GM08714 (cell line): Measurements from ENCODE around the gene CELSR3.
A peak's percentile ranks its signal among the peaks of the same experiment; 100 is the strongest.

Experiments
- H3K4me3 ChIP-seq: fragments of 200-500 bp; sonication (Bioruptor generic); 2 replicates; pipeline ENCODE4 v1.5.1; 2014; ENCODE audit warnings: mild to moderate bottlenecking, low read length, inconsistent platforms
- ZNF274 ChIP-seq: IDR thresholded peaks from 2 replicates; pipeline ENCODE4 v1.6.1; 2012; ENCODE audit warnings: mild to moderate bottlenecking, low read depth, low read length

The CELSR3 gene

DNA sequence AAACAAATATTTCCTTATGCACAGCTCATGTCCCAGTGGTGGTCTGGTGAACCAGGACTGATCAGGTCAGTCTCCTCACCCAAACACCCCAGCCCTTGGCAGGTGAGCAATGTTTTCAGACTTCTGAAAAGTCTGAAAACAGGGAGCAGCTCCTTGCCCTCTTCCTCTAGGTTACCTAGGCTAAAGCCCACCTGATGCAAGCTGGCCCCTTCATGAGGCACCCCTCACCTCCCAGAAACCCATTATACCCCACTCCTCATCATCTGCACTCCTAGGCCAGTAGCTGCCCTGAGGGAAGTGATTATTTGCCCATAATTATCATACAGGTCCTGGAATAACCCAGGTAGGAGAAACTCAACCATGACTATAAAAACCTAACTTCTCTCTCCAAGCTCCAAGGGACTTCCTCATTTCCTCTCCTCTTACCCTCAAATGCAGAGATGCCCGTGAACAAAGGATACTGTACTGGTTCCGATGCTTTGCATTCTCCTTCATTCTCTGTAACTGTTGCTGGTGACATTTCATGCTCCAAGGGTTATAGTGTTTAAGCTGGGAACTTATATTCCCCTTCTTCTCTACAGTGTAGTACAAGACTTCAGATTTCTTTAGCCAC is 28.3 kb upstream of the CELSR3 start:
- no peak for TF ChIP-seq ZNF274
- no peak overlapping the region for H3K4me3 ChIP-seq

DNA sequence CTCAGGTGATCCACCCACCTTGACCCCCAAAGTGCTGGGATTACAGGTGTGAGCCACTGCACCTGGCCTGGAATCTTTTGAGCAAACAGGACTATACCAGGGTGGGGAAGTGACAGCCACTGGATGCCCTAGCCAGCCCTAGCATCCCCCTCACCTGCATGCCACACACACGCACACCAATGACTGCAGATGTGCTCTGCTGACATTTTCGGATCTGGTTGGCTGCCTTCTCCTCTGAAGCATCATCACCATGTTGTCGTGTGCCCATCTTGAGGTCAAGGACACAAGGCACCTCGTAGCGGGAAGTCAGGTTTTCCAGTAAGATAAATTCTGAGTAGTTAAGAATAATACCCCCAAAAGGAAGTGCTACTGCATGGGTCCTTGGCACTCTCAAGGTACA is 26.7 kb upstream of the CELSR3 start:
- TF ChIP-seq ZNF274 = no peak

GRCh38 chr3:48688737-48689075 is 26.0 kb upstream of the CELSR3 start:
- TF ChIP-seq ZNF274 = no peak
- H3K4me3 ChIP-seq = no peak overlapping the region

More for the DNA sequence above, 26.7 kb upstream of the CELSR3 start:
- no peak overlapping the region for H3K4me3 ChIP-seq

- no peak overlapping the region for H3K4me3 ChIP-seq
- no peak for TF ChIP-seq ZNF274
Measured at GRCh38 chr3:48688032-48688736, 25.5 kb upstream of the CELSR3 start.

DNA sequence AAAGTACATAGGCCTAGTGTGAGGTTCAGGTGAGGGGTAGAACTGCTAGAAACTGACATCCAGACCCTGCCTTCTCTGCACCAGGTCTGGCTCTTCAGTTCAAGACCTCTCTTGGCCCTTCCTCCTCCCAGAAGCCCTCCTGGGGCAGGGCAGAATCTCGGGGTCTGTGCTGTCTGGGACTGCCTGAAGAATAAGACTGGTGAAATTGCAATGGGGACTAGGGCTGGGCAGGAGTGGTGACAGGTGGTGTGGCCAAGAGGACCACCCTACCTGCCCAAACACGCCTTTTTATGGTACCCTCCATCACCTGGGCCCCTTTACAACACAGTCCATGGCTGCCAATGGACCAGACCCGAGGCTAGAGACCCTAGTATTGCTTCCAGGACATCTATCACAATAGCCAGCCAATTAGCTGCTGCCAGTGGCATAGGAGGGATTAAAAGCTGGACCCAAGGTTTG is 24.6 kb upstream of the CELSR3 start:
- no peak for TF ChIP-seq ZNF274
- no peak overlapping the region for H3K4me3 ChIP-seq

DNA sequence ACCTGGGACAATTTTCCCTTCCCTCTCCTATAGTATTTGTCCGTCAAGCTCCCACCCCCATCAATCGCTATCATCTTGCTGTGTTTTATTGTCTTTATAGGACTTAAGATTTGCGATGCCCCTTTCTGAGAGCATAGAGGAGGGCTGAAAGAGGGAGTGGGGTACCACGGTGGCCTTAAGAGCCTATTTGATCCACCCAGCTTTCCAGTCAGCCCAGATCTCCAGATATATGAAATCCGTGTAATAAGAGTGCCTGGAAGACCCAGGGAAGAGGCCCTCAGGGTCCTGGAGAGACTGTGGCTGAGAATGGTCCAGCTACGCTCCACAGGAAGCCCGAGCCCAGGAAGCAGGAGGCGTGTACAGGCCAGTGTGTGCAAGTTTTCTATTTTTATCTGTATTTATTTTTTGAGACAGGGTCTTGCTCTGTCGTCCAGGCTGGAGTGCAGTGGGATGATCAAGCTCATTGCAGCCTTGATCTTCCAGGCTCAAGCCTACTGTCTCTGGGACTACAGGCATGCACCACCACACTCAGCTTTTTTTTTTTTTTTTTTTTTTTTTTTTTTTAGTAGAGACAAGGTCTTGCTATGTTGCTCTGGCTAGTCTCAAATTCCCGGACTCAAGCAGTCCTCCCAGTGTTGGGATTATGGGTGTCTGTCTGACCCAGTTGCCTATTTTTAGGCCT is 24.0 kb upstream of the CELSR3 start:
- no peak for TF ChIP-seq ZNF274

GRCh38 chr3:48685603-48686511 is 23.2 kb upstream of the CELSR3 start, which contains the start of gene NCKIPSD:
Gene NCKIPSD, minus strand, starts transcription at chr3:48685915. Its CDS starts 108 bp downstream, at chr3:48685807.
- H3K4me3 ChIP-seq = peak within 1 kb of the TSS; percentile 77
- TF ChIP-seq ZNF274 = no peak

More for the DNA sequence above, 24.0 kb upstream of the CELSR3 start:
- H3K4me3 ChIP-seq = no peak overlapping the region

- peak overlapping the region; percentile 77 for H3K4me3 ChIP-seq
- TF ChIP-seq ZNF274 = no peak
Measured at GRCh38 chr3:48685293-48685602, 22.6 kb upstream of the CELSR3 start.

DNA sequence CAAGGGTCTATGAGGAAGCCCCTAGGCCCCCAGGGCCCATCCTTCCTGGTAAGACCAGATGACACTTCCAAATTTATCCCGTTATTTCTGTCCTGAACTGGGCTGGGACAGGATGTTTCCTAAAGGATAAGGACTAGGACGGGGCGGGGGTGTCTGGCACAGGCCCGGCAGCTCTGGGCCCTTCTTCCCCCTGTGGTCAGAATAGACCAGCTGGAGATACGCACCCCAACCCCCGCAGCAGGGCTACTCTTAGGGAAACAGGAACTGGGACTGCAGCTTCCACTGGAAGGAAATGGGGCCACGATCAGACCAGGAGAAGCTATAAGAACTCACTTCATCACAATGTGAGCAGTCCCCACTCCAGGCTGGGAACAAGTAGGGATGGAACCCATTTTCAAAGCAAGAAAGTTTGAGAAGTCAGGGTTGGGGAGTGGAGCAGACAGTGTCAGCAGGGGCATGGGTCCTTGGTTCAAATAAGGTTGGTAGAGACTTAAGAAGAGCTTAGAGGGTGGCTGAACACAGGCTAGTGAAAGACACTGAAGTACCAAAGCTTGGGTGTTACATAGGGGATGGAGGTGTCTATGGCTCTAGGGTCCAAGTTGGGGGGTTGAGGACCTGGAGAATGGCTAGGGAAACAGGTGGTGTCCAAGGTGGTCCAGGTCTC is 21.9 kb upstream of the CELSR3 start:
- TF ChIP-seq ZNF274 = no peak
- H3K4me3 ChIP-seq = peak overlapping the region; percentile 77; the same call in 1 of the 2 replicates

DNA sequence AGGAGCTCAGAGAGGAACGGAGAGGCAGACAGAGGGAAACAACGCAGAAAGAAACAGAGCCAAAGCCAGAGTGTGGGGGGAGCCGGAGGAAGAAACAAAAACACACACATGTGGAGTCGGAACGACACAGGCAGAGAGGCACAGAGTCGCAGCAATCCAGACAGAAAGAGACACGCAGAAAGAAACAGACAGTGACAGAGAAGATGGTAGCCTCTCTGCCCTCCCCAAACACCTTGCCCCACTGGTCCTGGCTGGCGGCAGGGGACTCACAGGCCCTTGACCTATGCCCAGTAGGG is 21.3 kb upstream of the CELSR3 start:
- TF ChIP-seq ZNF274 = no peak

DNA sequence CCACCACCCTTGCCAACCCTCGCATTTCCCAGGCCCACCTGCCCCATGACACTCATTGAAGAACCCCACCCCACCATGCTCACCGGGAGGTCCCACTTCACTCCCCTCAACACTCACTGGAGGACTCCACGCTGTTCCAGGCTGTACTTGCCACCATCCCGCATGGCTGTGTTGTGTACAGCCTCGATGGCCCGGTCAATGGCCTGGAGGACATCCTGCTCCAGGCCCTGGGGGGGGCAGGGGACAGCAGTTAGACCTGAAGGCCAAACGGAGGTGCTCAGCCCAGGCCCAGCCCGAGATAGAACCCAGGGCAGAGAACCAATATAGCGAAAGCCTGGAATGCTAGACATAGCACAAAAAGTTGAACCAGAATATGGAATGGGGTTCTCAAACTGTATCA is 20.1 kb upstream of the CELSR3 start:
- no peak overlapping the region for H3K4me3 ChIP-seq
- no peak for TF ChIP-seq ZNF274

More for the DNA sequence above, 21.3 kb upstream of the CELSR3 start:
- H3K4me3 ChIP-seq = no peak overlapping the region

DNA sequence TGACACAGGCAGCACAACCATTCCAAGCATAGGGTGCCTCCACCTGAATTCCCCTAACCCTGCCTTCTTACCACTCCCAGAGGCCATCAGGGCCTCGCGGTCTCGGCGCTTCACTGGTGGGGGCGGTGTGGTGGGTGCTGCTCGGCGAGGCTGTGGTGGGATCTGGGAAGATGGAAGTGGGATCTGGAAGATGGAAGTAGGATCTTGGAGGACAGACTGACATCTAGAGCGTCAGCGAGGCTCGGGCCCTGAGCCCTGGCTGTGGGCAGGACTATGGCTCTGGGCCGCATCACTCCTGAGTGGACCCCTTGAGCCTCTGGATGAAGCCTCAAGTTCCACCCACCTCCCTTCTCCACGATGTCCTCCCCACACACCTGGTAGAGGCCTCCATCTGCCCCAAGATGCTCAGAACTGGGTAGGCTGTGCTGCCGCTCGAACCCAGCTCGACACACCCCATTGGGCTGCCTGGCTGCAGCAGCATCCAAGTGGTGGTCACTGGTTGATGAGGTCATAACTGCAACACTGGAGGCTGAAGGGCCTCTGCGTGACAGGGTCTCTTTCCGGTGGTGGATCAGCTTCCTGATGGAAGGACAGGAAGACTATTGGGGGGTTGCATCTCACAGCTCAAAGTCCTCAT is 19.4 kb upstream of the CELSR3 start:
- TF ChIP-seq ZNF274 = no peak
- H3K4me3 ChIP-seq = no peak overlapping the region

GRCh38 chr3:48681541-48681880 is 18.8 kb upstream of the CELSR3 start:
- no peak overlapping the region for H3K4me3 ChIP-seq
- TF ChIP-seq ZNF274 = no peak

DNA sequence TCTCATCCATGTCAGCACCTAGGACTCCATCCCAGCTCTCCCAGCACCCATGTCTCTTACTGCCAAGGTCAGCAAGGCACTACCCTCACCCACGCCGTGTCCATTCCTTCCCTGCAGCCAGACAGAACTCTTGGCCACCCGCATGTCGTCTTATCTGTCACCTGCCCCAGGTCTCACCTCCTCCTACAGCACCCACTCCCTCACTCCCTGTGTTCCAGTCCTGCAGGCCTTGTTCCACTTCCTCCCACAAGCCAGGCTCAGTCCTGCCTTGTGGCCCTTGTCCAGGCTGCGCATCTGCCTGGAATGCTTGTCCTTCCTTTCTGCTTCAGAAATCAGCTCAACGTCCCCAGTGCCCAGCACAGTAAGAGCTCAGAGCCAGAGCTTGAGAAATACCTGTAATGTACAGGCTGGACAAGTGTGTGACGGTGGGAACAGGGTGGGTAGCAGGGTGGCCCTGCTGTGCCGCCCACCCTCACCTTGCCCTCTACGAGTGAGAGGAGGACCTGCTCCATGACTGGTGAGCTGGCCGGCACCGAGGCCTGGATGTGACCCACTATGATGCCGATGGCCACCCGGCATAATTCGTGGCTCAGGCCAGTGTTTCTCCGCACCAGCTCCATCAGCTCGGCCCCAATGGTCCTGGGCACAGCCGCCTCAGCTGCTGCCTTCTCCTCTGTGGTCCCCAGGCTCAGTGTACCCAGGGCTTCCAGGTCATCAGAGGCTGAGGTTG is 18.3 kb upstream of the CELSR3 start:
- TF ChIP-seq ZNF274 = no peak
- no peak overlapping the region for H3K4me3 ChIP-seq
